Measurements from ENCODE around the gene STEEP1. TPM values are rescaled to one million over a fixed set of nuclear protein-coding genes. Genes with fewer than 3 reads are reported as not detected.

The STEEP1 gene
- total and polyA plus RNA-seq, 10 of the 15 experiments (the other 5 are each of a cell fraction or from before 2014, with no cell fraction given) = 15.1 to 53.8 (median 26.0) TPM

- H3K4me3 ChIP-seq = no peak overlapping the region
- 0 out of 2 replicates have a peak overlapping the region, but pooled peaks have one; percentile 9 for H3K4me2 ChIP-seq (ENCODE audit: control insufficient read depth, insufficient read depth)
- H3K79me2 ChIP-seq (ENCODE audit: control insufficient read depth, insufficient read depth, low read length) = peaks cover 14% of the 10 kb centered on the region
- intact Hi-C loops (cut with micrococcal nuclease; ENCODE audit: unreplicated experiment) (no loop called here), in situ Hi-C loops (cut with MboI) (no loop called here)
- H3K9me3 ChIP-seq (replicated peaks; ENCODE audit: control insufficient read depth, insufficient read depth, low read length) = no peaks in the 10 kb centered on the region
- ATAC-seq (peak; percentile 60), DNase-seq (ENCODE audit: low read depth, low spot score) (no peak), FAIRE-seq (no peak)
- H3K27me3 ChIP-seq (replicated peaks in 1 of 2; ENCODE audit: control insufficient read depth in 2 of 2, insufficient read depth in 2 of 2, low read length in 1 of 2) = no peaks in the 10 kb centered on the region
- no TSS peak for BruUV-seq (replicated peaks)
- CTCF ChIA-PET = interaction anchor here (0.7 to 1.9 kb wide), 6 partner anchors 10 to 173 kb away, joined by 3 to 6 read pairs (median 4); no protein-coding TSS in a partner anchor
- H3K27ac ChIP-seq (ENCODE audit: control insufficient read depth, insufficient read depth) = no peak overlapping the region
- TF ChIP-seq REST (IDR thresholded peaks at IDR 0.05; ENCODE audit: low read depth, low read length) = no peak
- TF ChIP-seq NRF1 (conservative IDR thresholded peaks at IDR 0.05; ENCODE audit: low read depth, low read length) = no peak
- TF ChIP-seq PAX5 (IDR thresholded peaks at IDR 0.05; ENCODE audit: borderline replicate concordance, low read depth, low read length) = no peak
- TF ChIP-seq ZNF207 (IDR thresholded peaks at IDR 0.05; ENCODE audit: borderline replicate concordance) = no peak
- TF ChIP-seq CBX3 (IDR thresholded peaks at IDR 0.05; ENCODE audit: borderline replicate concordance, low read depth) = no peak
- TF ChIP-seq RB1 (IDR thresholded peaks at IDR 0.05; ENCODE audit: borderline replicate concordance) = no peak
- no peak for TF ChIP-seq MEF2B (IDR thresholded peaks at IDR 0.05; ENCODE audit: partially characterized antibody, poor library complexity, severe bottlenecking)
- POLR2A ChIA-PET = interaction anchor here (0.9 to 2.0 kb wide), 4 partner anchors 24 to 110 kb away, joined by 3 to 8 read pairs (median 4); partner anchors contain the start of gene NKRF
- no peaks in the 10 kb centered on the region for H3K36me3 ChIP-seq (ENCODE audit: control insufficient read depth in 2 of 2, insufficient read depth in 2 of 2, low read length in 1 of 2)
- SMC1A ChIA-PET (ENCODE audit: uncharacterized antibody, unreplicated experiment) = interaction anchor here (0.8 to 3.7 kb wide), 10 partner anchors 11 to 185 kb away, joined by 3 to 11 read pairs (median 4); partner anchors contain the start of gene NKRF
- no peaks in the 10 kb centered on the region for H4K20me1 ChIP-seq (ENCODE audit: control insufficient read depth, insufficient read depth)
- H3K9ac ChIP-seq (ENCODE audit: control insufficient read depth, insufficient read depth, low read length) = no peak overlapping the region
- H2AFZ ChIP-seq (ENCODE audit: control insufficient read depth, low read depth, low read length) = no peak overlapping the region
- RAD21 ChIA-PET (ENCODE audit: unreplicated experiment) = interaction anchor here (0.6 to 1.8 kb wide), 7 partner anchors 25 to 175 kb away, joined by 3 to 8 read pairs (median 4); no protein-coding TSS in a partner anchor
- H3K4me1 ChIP-seq (ENCODE audit: control insufficient read depth, insufficient read depth, low read length) = no peaks in the 10 kb centered on the region; the same call in 1 of the 2 replicates
These were observed 14.2 kb upstream of the STEEP1 start for GRCh38 chrX:119579414-119579813.

All from GM12878 (cell line).